NCI-H2227 treated with DMSO at 0.1 percent for 48 hours (cell line): ENCODE data around the gene GPR78.

ENCODE experiments used
- DNase-seq: peaks from one replicate; lab custom pipeline; 2025; lab: John Stamatoyannopoulos, UW

Gene GPR78

GRCh38 chr4:8586671-8587468 lies 6.7 kb downstream of the GPR78 start:
- no peak for DNase-seq

GRCh38 chr4:8587469-8588195 lies 7.4 kb downstream of the GPR78 start:
- DNase-seq = no peak

- DNase-seq = no peak
Observed at GRCh38 chr4:8588196-8588470, 7.9 kb downstream of the GPR78 start.

- no peak for DNase-seq
Observed at GRCh38 chr4:8589336-8589735, 9.1 kb downstream of the GPR78 start.

- DNase-seq = no peak
Observed at GRCh38 chr4:8589823-8590545, 9.8 kb downstream of the GPR78 start.

GRCh38 chr4:8590546-8590880 lies 10.3 kb downstream of the GPR78 start:
- no peak for DNase-seq

- DNase-seq = no peak
Observed at GRCh38 chr4:8591114-8591513, 10.9 kb downstream of the GPR78 start.

- DNase-seq = no peak
Observed at GRCh38 chr4:8591626-8592365, 11.6 kb downstream of the GPR78 start.

- no peak for DNase-seq
Observed at GRCh38 chr4:8592366-8593263, 12.4 kb downstream of the GPR78 start, which contains the start of gene CPZ. TSS of gene CPZ (plus strand) at chr4:8592765. CDS start at chr4:8592834, 69 bp downstream.

GRCh38 chr4:8593264-8594096 lies 13.3 kb downstream of the GPR78 start:
- DNase-seq = no peak

GRCh38 chr4:8594097-8595038 lies 14.2 kb downstream of the GPR78 start:
- DNase-seq = peak; percentile 4

- no peak for DNase-seq
Observed at GRCh38 chr4:8595237-8596087, 15.3 kb downstream of the GPR78 start.

GRCh38 chr4:8596891-8597290 lies 16.7 kb downstream of the GPR78 start:
- DNase-seq = no peak

- no peak for DNase-seq
Observed at GRCh38 chr4:8597319-8597718, 17.1 kb downstream of the GPR78 start.

GRCh38 chr4:8597791-8598190 lies 17.6 kb downstream of the GPR78 start:
- DNase-seq = no peak

GRCh38 chr4:8598391-8599090 lies 18.3 kb downstream of the GPR78 start:
- DNase-seq = no peak

- DNase-seq = no peak
Observed at GRCh38 chr4:8599091-8599460, 18.9 kb downstream of the GPR78 start.

GRCh38 chr4:8599657-8600056 lies 19.5 kb downstream of the GPR78 start:
- no peak for DNase-seq
